GM15510 (cell line): ENCODE measurements around the gene ACP6.

Experiments used
- POLR2A ChIP-seq: IDR thresholded peaks from 3 replicates; pipeline ENCODE4 v1.6.1; 2011; ENCODE audit warnings: borderline replicate concordance; ENCODE audit not compliant: insufficient read length; ENCODE audit errors: extremely low read depth

The ACP6 gene

GRCh38 chr1:147670319-147671001 is at the start of gene ACP6:
TSS of gene ACP6 (minus strand) at chr1:147670524. CDS start at chr1:147670048, 476 bp downstream.
- TF ChIP-seq POLR2A = peak; percentile 46

GRCh38 chr1:147719711-147720225 is 49.4 kb upstream of the ACP6 start:
- no peak for TF ChIP-seq POLR2A

- TF ChIP-seq POLR2A = no peak
Observed at GRCh38 chr1:147719029-147719698, 48.8 kb upstream of the ACP6 start.

GRCh38 chr1:147717706-147718097 is 47.4 kb upstream of the ACP6 start:
- TF ChIP-seq POLR2A = no peak

- no peak for TF ChIP-seq POLR2A
Observed at GRCh38 chr1:147717051-147717705, 46.9 kb upstream of the ACP6 start.

- TF ChIP-seq POLR2A = no peak
Observed at GRCh38 chr1:147712605-147713004, 42.3 kb upstream of the ACP6 start.

GRCh38 chr1:147700042-147701006 is 30.0 kb upstream of the ACP6 start:
- TF ChIP-seq POLR2A = no peak

GRCh38 chr1:147699686-147700041 is 29.3 kb upstream of the ACP6 start:
- TF ChIP-seq POLR2A = no peak

- TF ChIP-seq POLR2A = no peak
Observed at GRCh38 chr1:147683163-147683763, 12.9 kb upstream of the ACP6 start.

GRCh38 chr1:147676311-147677085 is 6.2 kb upstream of the ACP6 start:
- no peak for TF ChIP-seq POLR2A

GRCh38 chr1:147673816-147674215 is 3.5 kb upstream of the ACP6 start:
- TF ChIP-seq POLR2A = no peak

GRCh38 chr1:147673406-147673805 is 3.1 kb upstream of the ACP6 start:
- TF ChIP-seq POLR2A = no peak
